NCI-H146 treated with DMSO at 0.1 percent for 48 hours (cell line): ENCODE measurements around the gene ADAM10.
A peak's percentile ranks its signal among the peaks of the same experiment; 100 is the strongest.

Experiments used
- DNase-seq: peaks from one replicate; lab custom pipeline; 2025; ENCODE audit not compliant: unreplicated experiment; lab: John Stamatoyannopoulos, UW

ADAM10 gene

DNA sequence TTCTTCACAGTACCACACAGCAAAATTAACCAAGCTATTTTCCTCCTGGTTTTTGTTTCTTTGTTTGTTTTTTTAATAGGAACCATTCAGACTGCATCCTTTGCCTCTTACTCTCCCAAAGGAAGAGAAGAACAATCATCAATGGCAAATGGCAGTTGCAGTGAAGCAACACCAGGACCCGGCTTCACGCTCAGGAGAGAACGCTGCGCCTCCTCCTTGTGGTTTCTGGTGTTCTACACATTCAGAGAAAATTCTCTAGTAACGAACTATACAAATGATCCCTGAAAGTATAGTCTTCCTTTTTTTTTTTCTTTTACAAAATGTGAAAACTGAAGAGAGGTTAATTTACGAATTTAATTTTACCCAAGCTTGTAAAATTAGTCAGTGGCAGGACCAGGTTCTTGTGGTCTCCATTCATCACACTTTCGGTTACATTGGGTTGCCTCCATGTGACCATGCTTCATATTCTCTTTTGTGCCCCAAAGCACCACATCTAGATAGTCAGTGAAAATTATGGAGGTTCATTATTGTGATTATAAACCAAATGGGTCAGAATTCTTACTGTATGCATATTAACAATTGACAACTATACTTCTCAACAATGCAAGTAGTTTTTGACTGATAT lies 11.0 kb upstream of the ADAM10 start:
- no peak for DNase-seq

DNA sequence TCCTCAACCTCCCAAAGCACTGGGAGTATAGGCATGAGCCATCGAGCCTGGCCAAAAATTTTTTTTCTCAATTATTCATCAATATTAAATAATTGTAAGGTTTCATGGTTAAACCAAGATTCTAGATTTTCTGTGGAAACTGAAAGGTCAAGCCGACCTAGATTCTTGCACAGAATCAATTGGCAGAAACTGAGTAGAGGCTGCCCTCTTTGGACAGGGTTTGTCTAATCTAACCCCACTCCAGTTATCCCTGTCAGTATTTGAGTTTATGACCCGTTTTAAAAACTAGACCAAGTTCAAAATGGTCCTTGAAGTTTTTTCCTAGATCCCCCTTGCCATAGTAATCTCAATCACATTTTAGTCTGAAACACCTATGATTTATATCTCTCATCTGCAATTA lies 8.6 kb upstream of the ADAM10 start:
- no peak for DNase-seq

DNA sequence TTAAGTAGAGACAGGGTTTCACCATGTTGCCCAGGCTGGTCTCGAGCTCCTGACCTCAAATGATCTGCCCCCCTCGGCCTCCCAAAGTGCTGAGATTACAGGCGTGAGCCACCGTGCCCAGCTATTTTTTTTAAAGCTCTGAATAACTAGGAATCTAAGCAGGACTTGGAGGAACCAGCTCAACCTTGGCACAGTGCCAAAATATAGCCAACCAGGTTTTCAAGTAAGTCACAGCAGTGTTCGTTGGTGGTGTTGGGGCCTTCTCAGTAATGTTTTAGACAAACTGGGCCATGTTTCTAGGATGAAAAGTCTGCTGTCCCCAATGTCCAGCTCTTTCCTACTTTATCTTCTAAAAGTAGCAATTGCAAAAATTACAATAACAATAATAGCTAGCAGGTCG lies 6.4 kb upstream of the ADAM10 start:
- DNase-seq, result no peak

DNA sequence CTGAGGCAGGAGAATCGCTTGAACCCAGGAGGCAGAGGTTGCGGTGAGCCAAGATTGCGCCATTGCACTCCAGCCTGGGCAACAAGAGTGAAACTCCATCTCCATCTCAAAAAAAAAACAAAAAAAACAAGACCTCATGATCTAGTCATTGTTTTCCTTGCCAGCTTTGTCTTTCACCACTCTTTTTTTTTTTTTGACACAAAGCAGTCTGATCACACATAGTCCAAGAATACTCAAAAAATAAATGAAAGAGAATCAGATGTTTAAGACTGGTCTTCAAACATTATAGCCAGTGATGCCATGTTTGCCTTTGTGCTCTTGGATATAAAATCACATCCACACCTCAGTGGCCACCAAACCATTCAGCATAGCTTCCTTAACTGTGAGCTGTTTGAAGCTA lies 5.8 kb upstream of the ADAM10 start:
- no peak for DNase-seq

- no peak for DNase-seq
Observed at GRCh38 chr15:58752716-58753115, 3.2 kb upstream of the ADAM10 start.

- peak; percentile 5 for DNase-seq
Observed at GRCh38 chr15:58748852-58749531, 515 bp downstream of the ADAM10 start.

- no peak for DNase-seq
Observed at GRCh38 chr15:58748040-58748851, 1.3 kb downstream of the ADAM10 start.

- DNase-seq, result no peak
Observed at GRCh38 chr15:58746174-58746573, 3.3 kb downstream of the ADAM10 start.

DNA sequence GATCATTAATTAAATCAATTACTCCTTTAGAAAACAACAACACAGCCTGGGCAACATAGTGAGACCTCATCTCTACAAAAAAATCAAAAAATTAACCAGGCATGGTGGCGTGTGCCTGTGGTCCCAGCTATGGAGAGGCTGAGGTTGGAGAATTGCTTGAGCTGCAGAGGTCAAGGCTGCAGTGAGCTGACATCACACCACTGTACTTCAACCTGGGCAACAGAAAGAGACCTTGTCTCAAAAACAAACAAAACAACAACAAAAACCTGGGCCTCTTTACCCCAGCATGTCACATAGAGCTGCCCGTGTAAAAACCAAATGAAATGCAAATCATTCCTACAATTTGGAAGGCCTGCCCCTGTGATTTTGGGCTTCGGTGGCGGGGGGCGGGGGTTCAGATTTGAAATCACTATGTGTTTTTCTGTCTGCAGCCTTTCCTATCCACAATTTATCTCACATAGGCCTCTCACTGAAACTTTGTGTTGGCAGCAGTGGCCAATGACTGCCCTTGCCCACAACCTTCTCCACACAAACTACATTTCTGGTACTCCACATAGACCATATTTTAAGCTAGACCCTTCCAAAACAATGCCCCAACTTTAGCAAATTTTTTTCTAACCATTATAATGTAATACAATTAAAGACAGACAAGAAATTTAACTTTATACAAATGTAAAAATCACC lies 6.5 kb downstream of the ADAM10 start:
- DNase-seq, result no peak

- DNase-seq, result no peak
Observed at GRCh38 chr15:58742022-58742813, 7.3 kb downstream of the ADAM10 start.

DNA sequence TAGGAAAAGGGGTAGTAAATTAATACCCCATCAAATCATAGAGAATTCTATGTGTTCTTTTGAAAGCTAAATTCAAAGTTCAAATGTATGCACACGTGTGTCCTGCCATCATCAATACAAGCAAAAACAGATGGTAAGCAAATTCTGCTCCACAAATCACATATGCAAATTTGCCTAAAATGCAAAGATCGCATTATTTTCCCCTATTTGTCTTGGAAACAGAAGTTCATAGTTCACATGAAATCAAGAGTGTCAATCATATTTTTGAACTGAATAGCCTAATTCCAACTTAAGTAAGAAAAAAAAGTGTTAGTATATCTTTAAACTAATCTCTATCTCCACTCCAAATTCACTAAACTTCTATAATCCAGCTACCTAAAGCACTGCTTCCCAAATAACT lies 8.5 kb downstream of the ADAM10 start:
- DNase-seq, result no peak

DNA sequence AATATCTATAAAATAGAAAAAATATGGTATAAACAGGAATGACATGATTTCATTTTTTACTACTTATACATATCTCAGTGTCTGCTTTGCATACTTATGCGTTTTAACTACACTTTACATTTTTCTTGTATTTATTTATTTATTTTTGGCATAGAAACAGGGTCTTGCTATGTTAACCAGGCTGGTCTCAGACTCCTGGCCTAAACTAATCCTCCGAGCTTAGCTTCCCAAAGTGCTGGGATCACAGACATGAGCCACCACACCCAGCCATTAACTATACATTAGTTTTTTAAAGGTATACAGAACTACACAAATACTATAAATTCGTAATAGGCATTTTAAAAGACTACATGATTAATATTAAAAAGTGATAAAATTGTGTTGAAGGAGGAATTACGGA lies 9.1 kb downstream of the ADAM10 start:
- no peak for DNase-seq

- no peak for DNase-seq
Observed at GRCh38 chr15:58738046-58738707, 11.3 kb downstream of the ADAM10 start.

DNA sequence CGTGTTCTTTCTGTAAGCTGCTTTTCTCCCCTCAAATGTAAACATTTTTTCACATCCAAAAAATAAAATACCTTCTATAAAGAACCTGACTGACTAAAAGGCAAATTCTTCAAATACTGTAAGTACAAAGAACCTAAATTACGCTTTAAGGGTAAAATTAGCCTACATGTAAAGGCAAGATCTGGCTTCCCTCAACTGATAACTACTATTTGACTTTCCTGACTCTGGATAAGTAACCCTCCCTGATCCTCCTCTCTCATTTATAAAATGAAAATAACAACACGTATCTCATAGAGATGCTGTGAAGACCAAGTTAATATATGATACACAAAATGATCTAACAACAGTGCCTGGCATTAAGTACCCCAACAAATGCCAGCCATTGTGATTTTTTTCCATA lies 12.2 kb downstream of the ADAM10 start:
- no peak for DNase-seq

- no peak for DNase-seq
Observed at GRCh38 chr15:58736018-58736643, 13.4 kb downstream of the ADAM10 start.

GRCh38 chr15:58734859-58735258 lies 14.6 kb downstream of the ADAM10 start:
- no peak for DNase-seq

GRCh38 chr15:58732625-58733363 lies 16.7 kb downstream of the ADAM10 start:
- DNase-seq, result no peak

- no peak for DNase-seq
Observed at GRCh38 chr15:58731756-58732535, 17.6 kb downstream of the ADAM10 start.
